GM19468 (cell line): ENCODE data around the gene LRRC8C.
"Not testable (repeated sequence)": the region's sequence is repeated elsewhere in the genome, so short reads cannot be mapped to it uniquely, and the experiment has no call there.

ENCODE experiments used
- ATAC-seq: cut with Tn5 transposase; IDR thresholded peaks from one replicate; pipeline ENCODE4 v1.9.1; 2021; ENCODE audit warnings: mild to moderate bottlenecking, moderate library complexity, moderate number of reproducible peaks; ENCODE audit not compliant: unreplicated experiment; ENCODE audit errors: extremely low read depth

The LRRC8C gene

DNA sequence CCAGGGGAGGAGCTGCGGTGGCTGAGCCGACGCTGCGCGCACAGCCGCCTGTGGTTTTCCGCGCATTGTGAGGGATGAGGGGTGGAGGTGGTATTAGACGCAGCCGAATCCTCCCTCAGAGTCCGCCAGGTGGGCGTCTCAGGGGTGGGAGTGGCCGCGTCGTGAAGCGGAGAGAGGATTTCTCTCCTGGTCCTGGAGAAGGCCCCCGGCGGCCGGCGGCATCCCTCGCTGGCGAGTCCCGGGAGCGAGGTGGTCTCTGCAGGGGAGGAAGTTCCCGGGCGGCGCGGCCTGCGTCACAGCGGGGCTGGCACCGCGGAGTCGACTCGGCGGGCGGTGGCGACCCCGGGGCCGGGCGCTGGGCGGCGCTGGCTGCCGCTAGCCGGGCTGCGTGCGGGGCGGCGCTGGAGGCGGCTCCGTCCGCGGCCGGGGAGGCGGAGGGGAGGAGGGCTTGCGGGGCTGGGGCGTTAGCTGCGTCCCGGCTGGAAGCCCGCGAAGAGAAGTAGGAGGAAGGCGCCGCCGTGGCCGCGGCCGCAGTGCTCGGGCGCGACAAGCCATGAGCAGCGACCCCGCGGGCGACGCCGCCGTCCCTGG lies at the start of gene LRRC8C:
LRRC8C (plus strand) TSS at position 464 of the 591 bp plus-strand sequence. CDS start 53,354 bp downstream, outside the sequence.
- ATAC-seq, result peak; percentile 83

DNA sequence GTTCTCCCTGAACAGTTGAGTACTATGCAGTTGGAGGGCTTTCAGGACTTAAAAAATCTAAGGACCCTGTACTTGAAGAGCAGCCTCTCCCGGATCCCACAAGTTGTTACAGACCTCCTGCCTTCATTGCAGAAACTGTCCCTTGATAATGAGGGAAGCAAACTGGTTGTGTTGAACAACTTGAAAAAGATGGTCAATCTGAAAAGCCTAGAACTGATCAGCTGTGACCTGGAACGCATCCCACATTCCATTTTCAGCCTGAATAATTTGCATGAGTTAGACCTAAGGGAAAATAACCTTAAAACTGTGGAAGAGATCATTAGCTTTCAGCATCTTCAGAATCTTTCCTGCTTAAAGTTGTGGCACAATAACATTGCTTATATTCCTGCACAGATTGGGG lies 48.7 kb upstream of the LRRC8C start:
- ATAC-seq, result no peak

DNA sequence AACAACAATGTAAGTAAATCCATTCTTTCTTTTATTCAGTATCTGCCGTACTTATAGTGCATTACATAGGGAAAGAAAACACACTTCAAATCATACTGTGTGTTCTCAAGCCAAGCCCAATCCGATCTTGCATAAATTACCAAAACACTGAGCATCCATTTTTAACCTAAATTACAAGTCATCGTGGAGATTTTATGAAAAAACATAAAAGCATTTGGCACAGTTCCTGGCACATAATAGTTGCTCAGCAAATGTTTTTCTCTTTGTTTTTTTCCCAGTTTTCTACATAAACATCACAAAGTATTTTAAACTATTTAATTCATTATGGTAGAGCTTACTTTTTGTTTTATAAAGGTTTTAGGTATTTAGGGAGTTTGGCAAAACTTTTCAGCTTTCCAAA lies 48.1 kb upstream of the LRRC8C start:
- ATAC-seq, result no peak

DNA sequence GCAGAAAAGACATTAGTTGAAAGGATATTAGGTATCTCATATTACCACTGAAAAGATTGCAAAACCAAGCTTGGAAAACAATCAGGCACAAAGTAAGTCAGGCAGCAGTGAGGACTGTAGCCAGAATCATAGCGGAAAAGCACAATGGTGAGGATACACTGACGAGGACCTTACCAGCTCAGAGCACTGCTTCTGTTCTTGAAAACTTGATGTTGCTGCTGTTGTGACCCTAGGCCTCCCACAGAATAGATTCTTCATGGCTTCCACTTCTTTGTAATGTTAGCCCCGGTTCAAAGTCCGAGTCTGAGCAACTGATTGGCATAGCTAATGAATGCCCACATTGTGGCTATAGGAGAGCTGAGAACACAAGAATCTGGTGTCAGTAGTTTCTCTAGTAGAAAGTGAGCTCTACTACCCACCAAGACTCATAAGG lies 45.2 kb upstream of the LRRC8C start:
- ATAC-seq, result no peak

DNA sequence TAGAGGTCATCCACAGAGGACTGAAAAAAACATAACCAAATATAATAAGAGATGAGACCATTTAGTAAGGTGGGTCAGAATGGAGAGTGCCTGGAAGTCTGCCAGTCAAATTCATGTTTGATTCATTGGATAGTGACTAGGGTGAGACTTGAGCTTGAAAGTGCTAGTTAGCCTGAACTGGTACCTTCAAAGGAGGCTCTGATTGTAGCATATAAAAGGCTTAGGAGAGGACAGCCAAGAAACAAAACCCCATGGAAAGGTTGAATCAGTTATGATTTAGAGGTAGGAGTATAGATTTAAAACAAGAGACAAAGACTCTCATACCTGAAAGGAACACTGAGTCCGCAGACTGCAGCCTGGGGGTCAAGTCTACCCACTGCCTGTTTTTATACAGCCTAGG lies 44.4 kb upstream of the LRRC8C start:
- no peak for ATAC-seq

DNA sequence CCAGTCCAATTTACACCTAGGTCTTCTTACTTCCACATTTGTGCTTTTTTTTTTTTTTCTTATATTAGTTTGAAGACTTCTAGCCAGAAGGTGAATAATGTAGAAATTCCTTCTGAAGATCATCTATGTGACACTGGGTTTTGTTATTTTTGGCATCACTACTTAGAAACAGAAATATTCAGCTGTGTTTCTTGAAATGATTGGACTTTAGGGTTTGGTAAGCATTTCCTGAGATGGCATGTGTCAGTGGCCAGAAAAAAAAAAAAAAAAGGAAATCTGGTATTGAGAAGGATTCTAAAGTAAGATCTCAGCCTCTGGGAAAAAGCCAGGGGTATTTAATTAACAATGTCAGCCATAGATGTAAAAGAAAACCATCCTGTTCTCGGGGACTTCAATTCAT lies 43.4 kb upstream of the LRRC8C start:
- ATAC-seq, result no peak

DNA sequence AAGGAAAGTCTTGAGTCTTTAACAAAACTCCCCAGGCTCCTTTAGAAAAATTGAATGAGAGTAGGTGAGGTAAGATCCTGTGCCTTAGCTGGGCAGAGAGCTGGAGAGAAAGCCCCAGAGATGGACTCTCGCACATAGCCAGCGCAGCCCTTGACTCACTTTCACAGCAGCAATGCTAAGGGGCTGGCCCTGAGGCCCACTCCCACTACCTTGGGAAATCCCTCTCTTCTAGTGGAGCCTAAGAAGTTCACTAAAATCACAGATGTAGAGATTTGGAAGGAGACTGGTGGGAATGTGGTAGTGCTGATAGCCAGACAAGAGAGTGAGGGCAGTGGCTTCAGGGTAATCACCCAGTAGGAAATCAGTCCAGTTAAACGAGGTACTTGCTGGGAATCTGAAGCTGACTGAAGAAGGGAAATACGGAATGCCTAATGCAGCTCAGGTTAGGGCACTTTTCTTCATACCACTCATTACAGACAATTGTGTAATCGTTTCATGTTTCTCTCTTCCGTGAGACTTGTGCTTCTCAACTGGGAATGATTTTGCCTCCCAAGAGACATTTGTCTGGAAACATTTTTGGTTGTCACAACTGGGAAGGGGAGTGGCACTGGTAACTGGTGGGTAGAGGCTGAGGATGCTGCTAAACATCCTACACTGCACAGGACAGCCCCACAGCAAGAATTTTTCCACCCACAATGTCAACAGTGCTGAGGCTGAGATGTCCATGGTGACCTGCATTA lies 42.4 kb upstream of the LRRC8C start:
- ATAC-seq, result no peak

DNA sequence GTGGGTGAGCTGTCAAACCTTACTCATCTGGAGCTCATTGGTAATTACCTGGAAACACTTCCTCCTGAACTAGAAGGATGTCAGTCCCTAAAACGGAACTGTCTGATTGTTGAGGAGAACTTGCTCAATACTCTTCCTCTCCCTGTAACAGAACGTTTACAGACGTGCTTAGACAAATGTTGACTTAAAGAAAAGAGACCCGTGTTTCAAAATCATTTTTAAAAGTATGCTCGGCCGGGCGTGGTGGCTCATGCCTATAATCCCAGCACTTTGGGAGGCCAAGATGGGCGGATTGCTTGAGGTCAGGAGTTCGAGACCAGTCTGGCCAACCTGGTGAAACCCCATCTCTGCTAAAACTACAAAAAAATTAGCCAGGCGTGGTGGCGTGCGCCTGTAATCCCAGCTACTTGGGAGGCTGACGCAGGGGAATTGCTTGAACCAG lies 40.0 kb upstream of the LRRC8C start:
- not testable (repeated sequence) for ATAC-seq

DNA sequence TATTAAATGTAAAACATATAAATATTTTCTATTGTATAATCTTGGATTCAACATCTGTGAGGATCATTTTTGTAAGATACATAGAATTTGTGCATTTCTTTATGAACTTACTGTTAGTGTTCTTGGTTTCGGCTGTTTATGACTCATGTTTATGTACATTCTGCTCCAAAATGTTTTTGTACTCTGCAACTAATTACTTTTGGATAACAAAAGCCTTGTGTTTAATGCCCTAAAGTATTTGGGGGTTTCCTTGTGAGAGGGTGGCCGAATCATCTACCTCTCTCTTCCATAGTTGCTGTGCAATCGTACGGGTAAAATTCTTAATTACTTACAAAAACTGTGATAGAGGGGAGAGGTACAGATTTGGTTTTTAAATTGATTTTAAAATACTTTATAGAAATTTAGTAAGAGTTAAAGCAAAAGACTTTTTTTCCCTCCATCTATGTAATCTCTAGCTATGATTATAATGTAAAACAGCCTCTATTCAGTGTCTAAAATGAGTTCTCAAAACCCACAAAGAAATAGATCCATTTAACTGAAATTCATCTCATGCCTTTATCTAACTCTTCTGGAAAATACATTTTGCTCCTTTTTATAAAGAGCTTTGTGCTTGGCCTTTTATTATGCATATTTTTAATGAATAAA lies 38.7 kb upstream of the LRRC8C start:
- no peak for ATAC-seq

DNA sequence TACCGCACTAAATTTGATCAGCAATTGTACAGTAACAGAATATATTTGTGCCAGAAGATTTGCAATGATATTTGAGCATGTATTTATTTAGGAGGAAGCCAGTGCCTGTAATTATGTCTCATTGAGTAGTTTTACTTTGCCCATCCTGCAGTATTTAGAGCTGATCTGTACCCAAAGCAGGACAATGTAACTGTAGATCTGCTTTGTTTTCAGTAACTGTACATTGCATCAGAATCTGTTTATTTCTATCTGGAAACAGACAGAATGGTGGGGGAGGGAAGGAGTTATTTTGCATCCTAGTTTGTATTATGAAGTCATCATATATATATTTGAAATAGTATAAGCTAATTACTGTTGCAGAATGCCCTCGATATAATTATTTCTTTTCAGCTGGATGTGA lies 36.2 kb upstream of the LRRC8C start:
- no peak for ATAC-seq

DNA sequence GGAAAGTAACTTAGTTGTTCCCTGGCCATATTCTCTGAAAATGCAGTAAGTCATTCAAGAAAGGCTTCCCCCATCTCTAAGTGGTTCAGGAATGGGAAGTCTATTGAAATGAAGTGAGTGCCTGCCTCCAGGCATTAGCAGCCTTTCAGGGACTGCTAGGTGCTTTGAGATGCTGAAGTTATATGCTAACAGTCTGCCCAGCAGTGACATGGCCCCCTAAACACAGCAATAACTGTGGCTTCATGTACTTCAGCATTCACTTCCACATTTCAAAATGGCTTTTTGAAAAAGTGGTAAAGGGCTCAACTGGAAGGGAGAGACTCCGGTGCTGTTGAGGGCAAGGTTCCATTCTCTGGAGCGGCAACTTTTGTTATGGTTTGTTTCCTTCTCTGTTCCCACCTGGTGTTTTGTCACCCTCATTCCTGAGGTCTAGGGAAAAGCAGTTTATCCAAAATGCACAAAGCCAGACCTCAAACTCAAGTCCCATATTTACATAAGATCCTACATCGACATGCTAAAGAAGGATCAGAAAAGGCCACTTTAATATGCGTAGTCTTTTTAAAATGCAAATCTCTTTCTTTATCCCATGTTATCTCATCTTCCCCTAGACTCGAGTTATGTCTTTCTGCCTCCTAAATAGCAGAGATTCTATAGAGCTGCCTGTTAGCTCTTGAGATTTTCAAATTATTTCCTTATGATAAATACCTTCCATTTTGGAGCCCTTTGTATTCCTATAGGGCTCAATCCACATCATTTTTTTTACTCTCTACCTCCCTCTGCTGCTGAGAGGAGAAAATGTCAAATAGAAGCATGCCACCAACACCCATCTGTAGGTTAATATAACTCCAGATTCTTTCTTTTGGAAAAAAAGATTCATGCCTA lies 34.2 kb upstream of the LRRC8C start:
- ATAC-seq, result no peak

DNA sequence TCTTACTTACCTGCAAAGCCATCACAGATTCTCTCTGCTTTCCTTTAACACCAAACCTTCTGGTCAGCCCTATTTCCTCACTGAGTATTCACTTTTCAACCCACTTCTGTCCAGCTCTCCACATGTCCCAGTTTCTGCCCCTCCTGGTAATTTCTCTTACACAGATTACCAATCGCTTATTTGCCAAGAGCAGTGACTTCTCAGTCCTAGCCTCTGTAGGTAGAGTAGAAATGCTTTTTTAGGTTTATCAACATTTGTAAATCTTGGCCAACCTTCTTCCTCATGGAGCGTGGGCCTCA lies 33.6 kb upstream of the LRRC8C start:
- no peak for ATAC-seq

DNA sequence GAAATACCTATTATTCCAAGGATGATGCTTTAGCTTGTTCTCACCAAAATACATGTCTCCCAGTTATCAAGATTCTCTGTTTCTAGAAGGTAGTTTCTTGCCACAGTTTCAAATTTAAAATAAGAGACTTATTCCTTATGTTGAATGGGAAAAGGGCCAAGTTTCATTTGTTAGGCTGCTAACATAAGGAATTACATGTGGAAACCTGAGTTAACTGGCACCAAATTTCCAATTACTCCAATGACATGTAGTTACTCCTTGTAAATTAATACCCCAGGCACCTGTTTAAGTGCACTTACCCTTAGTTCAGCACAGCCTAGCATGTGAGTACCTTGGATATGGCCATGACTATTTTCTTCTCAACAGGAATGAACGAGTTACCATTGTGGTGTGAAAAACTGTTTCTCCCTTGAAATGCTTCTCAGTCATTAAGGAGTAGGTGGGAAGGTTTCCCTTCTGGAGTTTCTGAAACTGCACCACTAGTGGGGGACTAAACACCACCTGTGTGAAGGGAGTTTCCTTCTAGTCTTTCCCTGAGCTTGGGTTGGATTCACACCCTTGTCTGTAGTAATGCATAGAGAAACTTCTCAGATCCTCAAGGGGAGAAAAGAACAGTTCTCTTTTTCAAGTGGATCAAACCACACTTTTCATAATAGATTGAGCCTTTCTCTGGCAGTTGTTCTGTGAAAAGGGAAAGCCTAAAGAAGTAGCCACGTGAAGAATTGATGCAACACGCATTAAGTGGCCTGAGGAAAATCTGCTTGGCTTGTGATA lies 32.3 kb upstream of the LRRC8C start:
- no peak for ATAC-seq

DNA sequence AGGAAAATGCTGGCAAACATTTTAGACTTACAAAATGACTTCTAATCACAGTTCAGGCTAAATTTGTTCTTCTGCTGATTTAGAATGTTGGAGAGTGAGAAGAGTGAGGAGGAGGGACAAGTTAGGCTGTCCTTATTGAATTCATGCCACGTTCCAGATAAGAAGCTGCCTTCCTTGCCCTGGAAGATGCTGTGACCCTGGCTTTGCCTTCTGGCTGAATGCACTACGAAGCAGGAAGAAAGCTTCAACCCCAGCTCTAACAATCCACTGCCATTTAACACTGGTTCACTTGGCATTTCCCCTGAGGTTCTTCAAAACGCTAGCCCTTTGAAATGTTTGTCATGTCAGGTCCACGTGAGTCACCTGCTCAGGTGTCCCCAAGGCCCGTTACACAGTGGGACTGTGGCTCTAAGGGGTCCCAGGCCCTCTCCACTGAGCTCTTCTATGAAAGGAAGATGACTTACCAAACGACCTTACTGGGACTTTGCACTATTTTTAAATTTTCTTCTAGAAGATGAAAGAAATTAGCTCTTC lies 30.0 kb upstream of the LRRC8C start:
- ATAC-seq, result no peak

DNA sequence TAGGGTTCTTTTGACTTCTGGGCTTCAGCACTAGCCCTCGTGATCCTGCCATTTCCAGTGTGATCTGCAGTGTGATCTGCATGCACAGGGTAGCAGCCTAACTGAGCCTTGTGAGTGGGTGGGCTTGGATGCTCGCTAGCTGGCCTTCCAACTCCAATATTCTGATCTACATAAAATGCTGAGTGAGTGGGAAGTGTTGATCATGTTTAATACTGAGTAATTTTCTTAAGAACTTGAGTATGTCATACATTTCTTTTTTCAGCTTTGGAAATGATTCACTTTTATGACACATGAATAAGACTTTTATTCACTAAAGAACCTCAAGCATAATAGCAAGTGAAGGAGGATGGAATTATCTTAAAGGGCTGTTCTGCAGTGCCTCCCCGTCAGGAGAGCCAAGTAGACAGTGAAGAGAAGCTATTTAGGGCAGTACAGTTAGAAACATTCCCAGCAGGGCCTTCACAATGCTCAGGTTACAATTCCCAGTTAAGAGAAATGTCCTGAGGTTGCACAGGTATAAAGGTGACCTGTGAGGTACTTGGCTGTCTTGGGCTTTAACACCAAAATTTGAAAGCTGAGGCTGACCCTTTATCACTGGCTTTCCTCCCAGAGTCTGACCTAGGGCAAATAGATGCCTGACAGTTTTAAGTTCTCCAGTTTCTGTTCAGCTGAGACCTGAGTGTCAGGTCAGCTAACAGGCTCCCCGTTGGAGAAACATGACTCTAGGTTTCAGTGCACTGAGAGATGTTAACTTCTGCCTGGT lies 29.1 kb upstream of the LRRC8C start:
- ATAC-seq, result no peak

DNA sequence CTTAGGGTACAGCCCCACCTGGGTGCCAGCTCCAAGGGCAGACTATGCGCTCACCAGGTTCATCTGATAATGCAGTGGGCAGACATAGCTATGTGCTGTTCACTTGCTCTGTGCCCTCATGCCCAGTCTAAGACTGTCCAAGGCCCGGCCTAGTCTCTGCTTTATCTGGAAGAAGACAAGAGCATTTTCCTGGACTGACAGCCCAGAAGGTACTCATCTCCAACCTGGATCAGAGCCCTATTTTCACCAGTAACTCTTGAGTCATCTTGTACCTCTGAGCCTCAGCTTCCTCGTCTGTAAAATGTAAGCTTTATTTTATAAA lies 28.5 kb upstream of the LRRC8C start:
- no peak for ATAC-seq

DNA sequence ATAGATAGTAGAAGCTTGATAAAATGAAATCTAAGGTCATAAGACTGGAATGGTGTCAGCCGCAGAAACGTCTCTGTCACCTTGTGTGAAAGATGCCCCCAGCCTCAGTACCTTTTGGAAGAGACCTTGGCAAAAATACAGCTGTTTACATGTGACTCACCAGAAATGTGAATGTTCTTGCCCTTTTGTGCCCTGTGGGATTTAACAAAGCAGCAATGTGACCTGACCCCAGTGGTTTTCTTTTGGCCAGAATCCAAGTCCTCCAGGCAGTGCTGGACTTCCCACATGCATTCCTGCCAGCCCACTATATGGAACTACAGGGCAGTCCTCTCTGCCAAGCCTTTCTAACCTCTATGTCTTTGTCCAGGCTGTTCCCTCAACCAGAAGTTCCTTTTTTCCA lies 27.2 kb upstream of the LRRC8C start:
- no peak for ATAC-seq

DNA sequence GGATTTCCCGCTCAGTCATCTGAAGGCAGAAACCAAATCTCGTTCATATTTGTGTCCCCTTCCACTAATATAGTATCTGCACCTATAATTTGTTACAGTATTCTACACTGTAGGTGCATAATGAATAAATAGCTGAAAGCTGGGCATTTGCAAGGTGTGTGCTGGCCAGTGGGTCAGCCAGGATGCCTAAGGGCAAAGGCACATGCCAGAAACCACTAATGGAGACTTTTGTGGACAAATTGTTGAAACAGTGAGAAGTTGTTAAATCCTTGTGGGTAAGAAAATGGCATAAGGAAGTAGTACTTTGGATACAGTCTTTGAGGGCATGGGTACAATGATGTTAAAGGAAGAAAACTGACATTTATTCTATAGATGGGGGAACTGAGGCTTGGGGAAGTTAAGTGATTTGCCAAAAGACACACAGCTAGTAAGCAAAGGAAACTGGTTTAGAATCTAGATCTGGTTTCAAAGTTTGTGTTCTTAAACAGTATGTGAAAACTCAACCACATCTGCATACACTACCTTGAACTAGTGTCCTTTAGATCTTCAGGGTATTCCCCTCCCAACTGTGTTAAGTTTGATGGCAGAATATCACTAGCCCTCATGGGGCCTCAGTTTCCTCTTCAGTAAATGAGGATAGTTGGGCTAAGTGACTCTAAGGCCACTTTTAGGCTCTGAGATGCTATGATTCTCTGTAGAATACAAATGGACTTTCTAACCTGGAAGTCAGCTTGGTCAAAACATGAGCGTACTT lies 26.5 kb upstream of the LRRC8C start:
- no peak for ATAC-seq
